ENCODE data around the gene PTPRK.

Gene PTPRK

DNA sequence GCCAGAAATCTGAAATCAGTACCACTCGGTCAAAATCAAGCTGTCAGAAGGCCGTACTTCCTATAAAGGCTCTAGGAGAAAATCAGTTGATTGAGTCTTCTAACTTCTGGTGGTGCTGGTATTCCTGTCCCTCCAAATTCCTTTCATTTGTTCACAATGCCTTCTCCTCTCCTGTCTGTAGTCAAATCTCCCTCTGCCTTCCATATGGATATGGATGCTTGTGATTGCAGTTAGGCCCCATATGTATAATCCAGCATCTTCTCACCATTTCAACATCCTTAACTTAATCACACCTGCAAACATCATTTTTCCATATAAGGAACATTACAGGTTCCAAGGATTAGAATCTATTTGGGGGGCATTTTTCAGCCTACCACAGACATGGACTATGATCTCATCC is 331.7 kb downstream of the PTPRK start:
- Histone ChIP-seq H3K4me3 (ENCODE audit: low read depth in 1 of 2, low read length in 2 of 2) (no peak overlapping the region), H3K27ac (ENCODE audit: low read depth, low read length) (no peak overlapping the region), H3K36me3 (ENCODE audit: control insufficient read depth in 1 of 2, insufficient read depth in 2 of 2, low read length in 2 of 2) (peaks cover 6 to 7% of the 10 kb centered on the region in 2 donors), H3K9ac (ENCODE audit: low read depth in 1 of 2, low read length in 2 of 2) (no peak overlapping the region), H3K27me3 (ENCODE audit: control insufficient read depth in 1 of 2, insufficient read depth in 2 of 2, low read length in 2 of 2) (no peaks in the 10 kb centered on the region), H3K9me3 (ENCODE audit: control insufficient read depth in 1 of 2, low read length in 2 of 2) (no peaks in the 10 kb centered on the region), H3K4me1 (ENCODE audit: control insufficient read depth in 1 of 2, insufficient read depth in 2 of 2, low read length in 2 of 2) (no peaks in the 10 kb centered on the region)

DNA sequence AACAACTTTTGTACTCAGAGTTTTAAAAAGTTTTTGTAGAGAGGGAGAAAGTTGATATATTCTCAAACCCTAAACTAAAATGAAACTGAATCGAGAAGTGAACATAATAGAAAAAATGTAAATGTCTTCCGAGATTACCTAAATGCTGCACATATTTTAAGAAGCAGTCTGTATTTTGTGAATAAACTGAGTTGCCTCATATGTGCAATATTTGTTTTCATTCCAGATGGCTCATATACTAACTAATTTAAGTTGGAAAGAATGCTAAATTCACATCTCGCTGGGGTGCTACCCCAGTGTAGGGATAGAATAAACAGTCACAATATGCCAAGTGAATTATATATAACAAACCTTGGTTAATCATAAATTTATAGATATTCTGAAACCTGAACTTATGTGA is 333.7 kb downstream of the PTPRK start:
- Histone ChIP-seq H3K9me3 (ENCODE audit: control insufficient read depth in 1 of 2, low read length in 2 of 2) (no peaks in the 10 kb centered on the region), H3K36me3 (ENCODE audit: control insufficient read depth in 1 of 2, insufficient read depth in 2 of 2, low read length in 2 of 2) (peaks cover 6 to 7% of the 10 kb centered on the region in 2 donors), H3K9ac (ENCODE audit: low read depth in 1 of 2, low read length in 2 of 2) (no peak overlapping the region), H3K27ac (ENCODE audit: low read depth, low read length) (no peak overlapping the region), H3K4me3 (ENCODE audit: low read depth in 1 of 2, low read length in 2 of 2) (no peak overlapping the region), H3K4me1 (ENCODE audit: control insufficient read depth in 1 of 2, insufficient read depth in 2 of 2, low read length in 2 of 2) (no peaks in the 10 kb centered on the region), H3K27me3 (ENCODE audit: control insufficient read depth in 1 of 2, insufficient read depth in 2 of 2, low read length in 2 of 2) (no peaks in the 10 kb centered on the region)

DNA sequence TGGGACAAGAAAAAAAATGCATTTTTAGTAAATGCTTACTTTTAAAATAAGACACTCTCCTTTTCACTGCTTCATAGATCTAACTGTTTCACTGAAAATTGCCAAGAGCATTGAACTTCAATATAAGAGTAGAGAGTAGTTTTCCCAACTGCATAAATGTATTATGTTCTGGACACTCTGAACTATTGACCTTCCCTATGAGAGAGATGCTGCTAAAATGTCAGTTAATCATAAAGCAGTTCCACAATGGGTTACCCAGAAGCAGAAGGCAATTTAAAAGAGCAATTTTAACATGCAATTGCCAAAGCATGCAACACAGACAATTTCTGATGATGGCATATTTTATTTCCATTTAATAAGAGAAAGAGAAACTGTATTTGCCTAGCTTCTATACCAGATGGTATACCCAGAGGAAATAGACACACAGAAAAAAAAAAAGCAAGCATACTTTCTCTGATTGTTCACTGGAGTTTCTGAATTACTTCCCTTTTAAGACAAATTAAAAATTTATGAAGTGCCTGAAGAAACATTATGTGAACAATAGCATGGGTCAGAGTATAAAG is 340.4 kb downstream of the PTPRK start:
- Histone ChIP-seq H3K9me3 (ENCODE audit: control insufficient read depth in 1 of 2, low read length in 2 of 2) (no peaks in the 10 kb centered on the region), H3K9ac (ENCODE audit: low read depth in 1 of 2, low read length in 2 of 2) (no peak overlapping the region), H3K4me1 (ENCODE audit: control insufficient read depth in 1 of 2, insufficient read depth in 2 of 2, low read length in 2 of 2) (peaks cover 0 to 7% of the 10 kb centered on the region in 2 donors), H3K4me3 (ENCODE audit: low read depth in 1 of 2, low read length in 2 of 2) (no peak overlapping the region), H3K36me3 (ENCODE audit: control insufficient read depth in 1 of 2, insufficient read depth in 2 of 2, low read length in 2 of 2) (peaks cover 6 to 7% of the 10 kb centered on the region in 2 donors), H3K27ac (ENCODE audit: low read depth, low read length) (no peak overlapping the region), H3K27me3 (ENCODE audit: control insufficient read depth in 1 of 2, insufficient read depth in 2 of 2, low read length in 2 of 2) (no peaks in the 10 kb centered on the region)

DNA sequence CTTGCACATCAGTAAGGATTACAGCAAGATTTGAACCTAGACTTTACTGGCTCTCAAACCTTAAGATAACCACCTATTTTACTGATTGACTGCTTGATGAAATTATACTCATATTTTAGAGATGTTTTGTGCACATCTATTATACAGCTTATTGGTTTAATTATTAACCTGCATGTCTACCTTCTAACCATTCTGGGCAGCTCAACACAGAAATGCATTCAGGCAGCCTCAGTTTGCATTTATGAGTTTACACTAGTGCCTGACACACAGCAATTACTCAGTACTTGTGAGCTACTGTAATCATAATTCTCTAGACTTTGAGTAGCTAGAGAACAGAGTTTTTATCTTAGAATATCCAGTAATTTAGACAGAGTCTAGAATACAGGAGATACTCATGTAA is 345.7 kb downstream of the PTPRK start:
- H3K9me3 ChIP-seq (ENCODE audit: control insufficient read depth in 1 of 2, low read length in 2 of 2): no peaks in the 10 kb centered on the region
- H3K36me3 ChIP-seq (ENCODE audit: control insufficient read depth in 1 of 2, insufficient read depth in 2 of 2, low read length in 2 of 2): no peaks in the 10 kb centered on the region
- H3K4me1 ChIP-seq (ENCODE audit: control insufficient read depth in 1 of 2, insufficient read depth in 2 of 2, low read length in 2 of 2): peaks cover 0 to 7% of the 10 kb centered on the region in 2 donors
- H3K9ac ChIP-seq (ENCODE audit: low read depth in 1 of 2, low read length in 2 of 2): no peak overlapping the region
- no peak overlapping the region for H3K4me3 ChIP-seq (ENCODE audit: low read depth in 1 of 2, low read length in 2 of 2)
- H3K27ac ChIP-seq (ENCODE audit: low read depth, low read length): no peak overlapping the region
- no peaks in the 10 kb centered on the region for H3K27me3 ChIP-seq (ENCODE audit: control insufficient read depth in 1 of 2, insufficient read depth in 2 of 2, low read length in 2 of 2)

DNA sequence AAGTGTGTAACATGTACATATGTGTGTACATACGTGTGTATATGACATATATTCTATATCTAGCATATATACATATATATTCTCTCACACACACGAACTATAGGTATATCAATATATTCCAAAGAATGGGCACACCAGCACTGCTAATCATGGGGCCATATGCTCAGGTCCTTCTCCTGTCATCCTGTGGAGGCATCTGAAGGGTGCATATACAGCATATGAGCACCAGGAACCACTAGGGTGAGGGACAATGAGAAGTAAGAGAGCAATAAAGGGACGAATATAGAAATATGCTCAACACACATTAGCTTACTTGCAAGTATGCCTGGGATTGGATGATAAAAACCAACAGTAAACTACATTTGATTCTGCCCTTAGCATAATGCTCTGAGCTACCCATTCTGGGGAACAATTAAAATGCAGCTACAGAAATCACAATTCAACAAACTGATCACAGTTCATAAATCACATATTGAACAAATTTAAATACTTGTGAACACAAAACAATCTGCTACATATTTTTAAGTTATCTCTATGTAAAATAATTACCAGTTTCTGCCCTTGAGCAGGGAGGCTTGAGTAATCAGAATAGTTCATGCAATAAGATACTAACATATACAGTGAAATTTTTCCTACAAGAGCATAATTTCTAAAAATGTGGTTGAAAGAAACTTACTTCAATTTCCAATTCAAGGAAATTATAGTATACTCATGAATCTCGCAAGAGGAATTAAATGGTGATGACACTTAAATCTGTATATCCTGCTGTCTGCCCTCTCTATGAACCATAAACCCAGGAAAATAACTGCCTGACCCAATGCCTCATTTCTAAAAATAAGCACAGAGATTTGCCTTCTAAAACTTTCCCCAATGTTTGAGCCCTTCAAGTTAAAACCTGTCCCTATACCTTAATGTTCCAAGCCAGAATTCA is 347.4 kb downstream of the PTPRK start:
- no peaks in the 10 kb centered on the region for H3K27me3 ChIP-seq (ENCODE audit: control insufficient read depth in 1 of 2, insufficient read depth in 2 of 2, low read length in 2 of 2)
- no peaks in the 10 kb centered on the region for H3K36me3 ChIP-seq (ENCODE audit: control insufficient read depth in 1 of 2, insufficient read depth in 2 of 2, low read length in 2 of 2)
- H3K4me1 ChIP-seq (ENCODE audit: control insufficient read depth in 1 of 2, insufficient read depth in 2 of 2, low read length in 2 of 2): peaks cover 0 to 7% of the 10 kb centered on the region in 2 donors
- H3K9me3 ChIP-seq (ENCODE audit: control insufficient read depth in 1 of 2, low read length in 2 of 2): no peaks in the 10 kb centered on the region
- no peak overlapping the region for H3K9ac ChIP-seq (ENCODE audit: low read depth in 1 of 2, low read length in 2 of 2)
- no peak overlapping the region for H3K4me3 ChIP-seq (ENCODE audit: low read depth in 1 of 2, low read length in 2 of 2)
- H3K27ac ChIP-seq (ENCODE audit: low read depth, low read length): no peak overlapping the region

DNA sequence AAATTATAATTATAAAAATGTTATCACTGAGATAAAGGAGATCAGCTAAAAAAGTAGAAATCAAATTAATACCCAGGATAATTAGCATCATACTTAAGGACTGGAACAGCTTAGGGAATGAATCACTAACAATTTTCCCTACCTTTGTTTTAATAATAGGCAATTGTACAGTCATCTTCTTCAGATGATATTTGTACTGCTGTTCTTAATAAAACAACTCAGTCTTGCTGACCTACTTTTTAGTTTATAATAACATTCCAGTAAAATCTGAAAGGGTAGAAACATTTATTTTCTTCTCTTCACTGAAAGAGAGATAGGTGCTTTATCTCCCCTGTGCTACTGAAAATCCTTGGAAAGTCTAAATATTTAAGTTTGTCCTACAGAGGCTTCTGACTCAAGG is 348.3 kb downstream of the PTPRK start:
- no peak overlapping the region for H3K27ac ChIP-seq (ENCODE audit: low read depth, low read length)
- H3K36me3 ChIP-seq (ENCODE audit: control insufficient read depth in 1 of 2, insufficient read depth in 2 of 2, low read length in 2 of 2): no peaks in the 10 kb centered on the region

DNA sequence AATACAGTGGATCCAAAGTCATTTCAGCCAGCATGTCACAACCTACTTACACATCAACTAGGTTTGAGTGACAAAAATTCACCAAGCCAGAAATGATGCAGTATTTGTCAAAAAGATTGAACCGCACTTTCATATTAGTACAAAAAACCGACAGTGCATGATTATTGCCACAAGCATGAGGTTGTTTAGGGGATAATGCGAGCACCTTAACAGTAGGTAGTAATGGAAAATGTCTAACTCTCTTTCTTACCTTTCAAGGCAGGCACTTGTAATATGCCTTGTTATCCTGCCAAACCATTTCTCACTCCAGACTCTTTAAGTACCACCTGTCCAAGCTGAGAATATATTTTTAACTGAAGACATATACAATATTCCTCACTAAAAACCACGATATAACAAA is 349.2 kb downstream of the PTPRK start:
- H3K4me3 ChIP-seq (ENCODE audit: low read depth in 1 of 2, low read length in 2 of 2): no peak overlapping the region
- H3K4me1 ChIP-seq (ENCODE audit: control insufficient read depth in 1 of 2, insufficient read depth in 2 of 2, low read length in 2 of 2): peaks cover 0 to 7% of the 10 kb centered on the region in 2 donors
- H3K27me3 ChIP-seq (ENCODE audit: control insufficient read depth in 1 of 2, insufficient read depth in 2 of 2, low read length in 2 of 2): no peaks in the 10 kb centered on the region
- no peak overlapping the region for H3K27ac ChIP-seq (ENCODE audit: low read depth, low read length)
- H3K36me3 ChIP-seq (ENCODE audit: control insufficient read depth in 1 of 2, insufficient read depth in 2 of 2, low read length in 2 of 2): no peaks in the 10 kb centered on the region
- no peak overlapping the region for H3K9ac ChIP-seq (ENCODE audit: low read depth in 1 of 2, low read length in 2 of 2)
- H3K9me3 ChIP-seq (ENCODE audit: control insufficient read depth in 1 of 2, low read length in 2 of 2): no peaks in the 10 kb centered on the region

More for the DNA sequence above, 348.3 kb downstream of the PTPRK start:
- Histone ChIP-seq H3K9me3 (ENCODE audit: control insufficient read depth in 1 of 2, low read length in 2 of 2) (no peaks in the 10 kb centered on the region), H3K4me3 (ENCODE audit: low read depth in 1 of 2, low read length in 2 of 2) (no peak overlapping the region), H3K9ac (ENCODE audit: low read depth in 1 of 2, low read length in 2 of 2) (no peak overlapping the region), H3K4me1 (ENCODE audit: control insufficient read depth in 1 of 2, insufficient read depth in 2 of 2, low read length in 2 of 2) (peaks cover 0 to 7% of the 10 kb centered on the region in 2 donors), H3K27me3 (ENCODE audit: control insufficient read depth in 1 of 2, insufficient read depth in 2 of 2, low read length in 2 of 2) (no peaks in the 10 kb centered on the region)

DNA sequence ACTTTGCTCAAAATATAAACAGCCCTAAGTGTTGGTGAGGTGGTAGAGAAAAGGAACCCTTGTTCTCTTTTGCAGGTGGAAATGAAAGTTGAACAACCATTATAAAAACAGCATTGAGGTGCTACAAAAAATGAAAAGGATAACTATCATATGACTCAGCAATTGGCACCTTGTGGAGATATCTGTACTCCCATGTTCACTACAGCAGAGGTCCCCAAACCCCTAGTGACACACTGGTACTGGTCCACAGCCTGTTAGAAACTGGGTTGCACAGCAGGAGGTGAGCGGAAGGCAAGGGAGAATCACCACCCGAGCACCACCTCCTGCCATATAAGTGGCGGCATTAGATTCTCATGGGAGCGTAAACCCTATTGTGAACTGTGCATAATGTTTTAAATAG is 352.2 kb downstream of the PTPRK start:
- Histone ChIP-seq H3K4me3 (ENCODE audit: low read depth in 1 of 2, low read length in 2 of 2) (no peak overlapping the region), H3K9ac (ENCODE audit: low read depth in 1 of 2, low read length in 2 of 2) (no peak overlapping the region), H3K4me1 (ENCODE audit: control insufficient read depth in 1 of 2, insufficient read depth in 2 of 2, low read length in 2 of 2) (no peaks in the 10 kb centered on the region), H3K9me3 (ENCODE audit: control insufficient read depth in 1 of 2, low read length in 2 of 2) (no peaks in the 10 kb centered on the region), H3K36me3 (ENCODE audit: control insufficient read depth in 1 of 2, insufficient read depth in 2 of 2, low read length in 2 of 2) (no peaks in the 10 kb centered on the region), H3K27me3 (ENCODE audit: control insufficient read depth in 1 of 2, insufficient read depth in 2 of 2, low read length in 2 of 2) (no peaks in the 10 kb centered on the region), H3K27ac (ENCODE audit: low read depth, low read length) (no peak overlapping the region)

DNA sequence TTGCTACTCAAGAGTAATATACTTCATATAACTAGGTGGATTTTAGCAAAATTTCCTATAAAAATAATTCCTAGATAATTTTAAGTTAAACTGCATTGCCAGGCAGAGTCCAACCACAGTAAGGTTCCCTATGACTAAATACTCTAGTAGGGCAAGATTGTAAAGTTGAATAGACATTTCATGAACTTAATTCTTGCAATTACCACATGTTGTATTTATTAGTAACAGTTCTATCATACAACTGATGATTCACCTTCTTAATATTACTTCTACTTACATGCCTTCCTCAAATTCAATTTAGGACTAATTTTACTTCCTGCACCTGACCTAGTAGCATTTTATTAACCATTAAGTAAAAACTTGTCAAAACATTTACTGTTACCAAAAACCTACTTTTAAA is 352.8 kb downstream of the PTPRK start:
- no peaks in the 10 kb centered on the region for H3K36me3 ChIP-seq (ENCODE audit: control insufficient read depth in 1 of 2, insufficient read depth in 2 of 2, low read length in 2 of 2)
- no peak overlapping the region for H3K9ac ChIP-seq (ENCODE audit: low read depth in 1 of 2, low read length in 2 of 2)
- H3K4me3 ChIP-seq (ENCODE audit: low read depth in 1 of 2, low read length in 2 of 2): no peak overlapping the region
- H3K9me3 ChIP-seq (ENCODE audit: control insufficient read depth in 1 of 2, low read length in 2 of 2): no peaks in the 10 kb centered on the region
- no peaks in the 10 kb centered on the region for H3K27me3 ChIP-seq (ENCODE audit: control insufficient read depth in 1 of 2, insufficient read depth in 2 of 2, low read length in 2 of 2)
- no peaks in the 10 kb centered on the region for H3K4me1 ChIP-seq (ENCODE audit: control insufficient read depth in 1 of 2, insufficient read depth in 2 of 2, low read length in 2 of 2)
- no peak overlapping the region for H3K27ac ChIP-seq (ENCODE audit: low read depth, low read length)

DNA sequence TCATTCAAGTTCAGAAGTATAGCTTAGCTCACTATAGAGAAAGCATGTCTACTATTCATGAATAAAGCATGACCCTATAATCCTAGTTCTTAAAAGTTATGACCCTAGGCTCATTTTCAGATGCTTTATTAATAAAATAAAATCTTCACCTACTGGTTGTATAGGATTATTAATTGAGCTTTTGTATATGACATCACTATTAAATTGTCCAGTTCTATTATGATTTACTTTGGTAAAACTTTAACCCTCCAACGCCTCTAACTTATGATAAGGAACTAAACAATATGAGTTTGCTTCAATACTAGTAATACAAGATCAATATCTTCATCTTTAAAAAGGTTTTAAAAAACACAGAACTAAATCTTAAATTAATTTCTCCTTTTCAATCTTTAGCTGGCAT is 356.1 kb downstream of the PTPRK start:
- H3K4me3 ChIP-seq (ENCODE audit: low read depth in 1 of 2, low read length in 2 of 2): no peak overlapping the region
- no peak overlapping the region for H3K9ac ChIP-seq (ENCODE audit: low read depth in 1 of 2, low read length in 2 of 2)
- H3K27me3 ChIP-seq (ENCODE audit: control insufficient read depth in 1 of 2, insufficient read depth in 2 of 2, low read length in 2 of 2): no peaks in the 10 kb centered on the region

More for the DNA sequence above, 356.1 kb downstream of the PTPRK start:
- no peaks in the 10 kb centered on the region for H3K4me1 ChIP-seq (ENCODE audit: control insufficient read depth in 1 of 2, insufficient read depth in 2 of 2, low read length in 2 of 2)
- no peak overlapping the region for H3K27ac ChIP-seq (ENCODE audit: low read depth, low read length)
- H3K9me3 ChIP-seq (ENCODE audit: control insufficient read depth in 1 of 2, low read length in 2 of 2): no peaks in the 10 kb centered on the region
- peaks cover 0 to 6% of the 10 kb centered on the region in 2 donors for H3K36me3 ChIP-seq (ENCODE audit: control insufficient read depth in 1 of 2, insufficient read depth in 2 of 2, low read length in 2 of 2)

All from duodenal mucosa (tissue), 2 donors.